ENCODE data around the gene S100A9. TPM values are rescaled to one million over a fixed set of nuclear protein-coding genes. Genes with fewer than 3 reads are reported as not detected.

S100A9 gene
- total and polyA plus RNA-seq, 2 of the 4 experiments (the other 2 are of a cell fraction) = not detected

DNA sequence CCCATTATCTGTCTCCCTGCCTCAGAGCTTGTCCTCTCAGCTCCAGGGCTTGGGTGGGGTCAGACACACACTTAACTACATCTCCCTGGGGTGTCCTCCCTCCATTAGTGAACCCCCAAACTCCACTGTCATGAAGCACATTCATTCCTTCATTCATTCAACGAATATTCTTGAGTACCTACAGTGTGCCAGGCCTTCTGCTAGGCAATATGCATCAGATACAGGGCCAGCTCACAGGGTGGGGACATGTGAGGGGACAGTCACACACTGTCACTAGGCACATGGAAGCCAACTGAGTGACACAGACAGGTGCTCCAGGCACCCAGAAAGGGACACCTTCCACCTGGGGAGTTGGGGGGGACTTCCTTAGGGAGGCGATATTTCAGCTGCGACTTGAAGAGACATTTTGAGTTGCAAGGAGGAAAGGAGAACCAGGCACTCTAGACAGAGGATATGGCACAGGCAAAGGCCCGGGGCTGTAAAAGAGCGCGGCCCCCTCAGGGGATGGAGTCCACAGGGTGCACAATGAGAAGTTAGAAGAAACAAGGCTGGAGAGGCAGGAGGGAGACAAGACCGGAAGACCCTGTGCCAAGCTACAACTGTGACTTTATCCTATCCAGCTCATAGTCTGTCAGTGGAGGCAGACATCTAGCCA is 41.9 kb downstream of the S100A9 start:
- TF ChIP-seq MXI1 (IDR thresholded peaks at IDR 0.05; ENCODE audit: borderline replicate concordance, low read depth, low read length) (no peak), RCOR1 (IDR thresholded peaks at IDR 0.05; ENCODE audit: insufficient replicate concordance, low read length) (no peak), MAFK (IDR thresholded peaks at IDR 0.05; ENCODE audit: low read depth, low read length) (no peak)
- Histone ChIP-seq H3K27ac (ENCODE audit: insufficient read depth, low read length) (no peak overlapping the region), H3K4me1 (ENCODE audit: control insufficient read depth, insufficient read depth, low read length) (no peaks in the 10 kb centered on the region), H3K4ac (ENCODE audit: low read depth, low read length) (no peak overlapping the region), H3K4me3 (ENCODE audit: insufficient read depth, low read depth, low read length) (no peak overlapping the region), H3K9me1 (ENCODE audit: insufficient read depth, low read length) (no peaks in the 10 kb centered on the region), H2BK120ac (ENCODE audit: low read depth, low read length) (no peak overlapping the region), H3K9me3 (ENCODE audit: control insufficient read depth, insufficient read depth, low read length) (no peaks in the 10 kb centered on the region), H2BK20ac (ENCODE audit: low read depth, low read length) (no peak overlapping the region), H3K9ac (ENCODE audit: low read depth, low read length) (no peak overlapping the region), H2AK5ac (ENCODE audit: low read depth, low read length) (no peak overlapping the region), H2AK9ac (replicated peaks; ENCODE audit: low read depth, low read length, poor library complexity) (no peak overlapping the region), H4K8ac (ENCODE audit: low read depth in 2 of 2, low read length in 2 of 2) (no peak overlapping the region), H3K18ac (ENCODE audit: low read depth, low read length) (no peak overlapping the region), H3K79me1 (ENCODE audit: low read depth in 1 of 2, low read length in 2 of 2) (no peaks in the 10 kb centered on the region), H4K20me1 (ENCODE audit: insufficient read depth, low read length) (no peaks in the 10 kb centered on the region), H2AFZ (replicated peaks; ENCODE audit: low read length, poor library complexity) (no peak overlapping the region), H4K91ac (ENCODE audit: insufficient read depth, low read depth, low read length) (no peak overlapping the region), H4K5ac (ENCODE audit: low read depth, low read length) (no peak overlapping the region), H2BK5ac (ENCODE audit: low read depth, low read length, poor library complexity, severe bottlenecking) (no peak overlapping the region), H3K4me2 (ENCODE audit: low read depth, low read length) (no peak overlapping the region), H3K36me3 (ENCODE audit: control insufficient read depth, insufficient read depth, low read length) (no peaks in the 10 kb centered on the region), H2BK15ac (ENCODE audit: low read depth, low read length) (no peak overlapping the region), H3K14ac (replicated peaks; ENCODE audit: low read depth, low read length) (no peak overlapping the region), H3K27me3 (ENCODE audit: control insufficient read depth, insufficient read depth, low read length) (peaks cover 7% of the 10 kb centered on the region; the same call in 1 of the 2 replicates), H3K23ac (ENCODE audit: low read depth, low read length) (no peak overlapping the region), H3K56ac (ENCODE audit: extremely low read depth, insufficient read depth, low read length) (no peak overlapping the region)
- ChIA-PET POLR2A (ENCODE audit: unreplicated experiment) (no interaction called here), CTCF (interaction anchor here (1.0 kb wide), 1 partner anchor 95 kb away, joined by 5 read pairs; no protein-coding TSS in a partner anchor)
- intact Hi-C loops (cut with micrococcal nuclease) (loop anchor here (1.0 kb wide), 1 partner anchor 96 kb away; no protein-coding TSS in a partner anchor), in situ Hi-C loops (cut with MboI; ENCODE audit: low sequenced_read_pairs) (no loop called here), dilution Hi-C loops (cut with HindIII; ENCODE audit: low sequenced_read_pairs, unreplicated experiment) (no loop called here)
- ATAC-seq (ENCODE audit: low read depth) (no peak), DNase-seq (no peak)
- BruUV-seq (replicated peaks) = no TSS peak
- 87% methylated on average over 2 of the region's 7 CpGs; no CpG with 5 or more reads in 1 of the 2 experiments for WGBS, 2 experiments (ENCODE audit: extremely low coverage in 2 of 2, insufficient read length in 1 of 2)
